ENCODE data around the gene SRD5A1.

SRD5A1 gene

GRCh38 chr5:6604946-6605345 lies 28.3 kb upstream of the SRD5A1 start:
- DNase-seq, result no peak

GRCh38 chr5:6606884-6607558 lies 26.2 kb upstream of the SRD5A1 start:
- no peak for DNase-seq

GRCh38 chr5:6607559-6607936 lies 25.7 kb upstream of the SRD5A1 start:
- DNase-seq, result no peak

GRCh38 chr5:6608016-6608415 lies 25.2 kb upstream of the SRD5A1 start:
- DNase-seq, result no peak

GRCh38 chr5:6611334-6612256 lies 21.6 kb upstream of the SRD5A1 start:
- DNase-seq, result no peak

GRCh38 chr5:6615034-6615815 lies 18.0 kb upstream of the SRD5A1 start:
- no peak for DNase-seq

- no peak for DNase-seq
Observed at GRCh38 chr5:6616632-6617031, 16.6 kb upstream of the SRD5A1 start.

- DNase-seq, result no peak
Observed at GRCh38 chr5:6623228-6623627, 10.0 kb upstream of the SRD5A1 start.

GRCh38 chr5:6623941-6624340 lies 9.3 kb upstream of the SRD5A1 start:
- DNase-seq, result no peak

- no peak for DNase-seq
Observed at GRCh38 chr5:6626508-6626907, 6.7 kb upstream of the SRD5A1 start.

GRCh38 chr5:6631441-6631840 lies 1.8 kb upstream of the SRD5A1 start:
- DNase-seq, result no peak

GRCh38 chr5:6632324-6632887 lies 834 bp upstream of the SRD5A1 start:
- peak; percentile 31 for DNase-seq

GRCh38 chr5:6633469-6634245 lies 417 bp downstream of the SRD5A1 start:
- DNase-seq, result peak; percentile 42

GRCh38 chr5:6634306-6634705 lies 1.1 kb downstream of the SRD5A1 start:
- DNase-seq, result no peak

GRCh38 chr5:6634788-6635430 lies 1.7 kb downstream of the SRD5A1 start:
- no peak for DNase-seq

GRCh38 chr5:6636293-6636692 lies 3.1 kb downstream of the SRD5A1 start:
- DNase-seq, result no peak

- no peak for DNase-seq
Observed at GRCh38 chr5:6637022-6637421, 3.8 kb downstream of the SRD5A1 start.

GRCh38 chr5:6637590-6637989 lies 4.3 kb downstream of the SRD5A1 start:
- DNase-seq, result no peak

- no peak for DNase-seq
Observed at GRCh38 chr5:6638236-6638635, 5.0 kb downstream of the SRD5A1 start.

GRCh38 chr5:6642655-6643054 lies 9.4 kb downstream of the SRD5A1 start:
- DNase-seq, result no peak

GRCh38 chr5:6644794-6645241 lies 11.6 kb downstream of the SRD5A1 start:
- DNase-seq, result no peak

Measured in fibroblast of skin of back (primary cell).